ENCODE results near the gene MFSD12. TPM values are rescaled to one million over a fixed set of nuclear protein-coding genes. Genes with fewer than 3 reads are reported as not detected.

The MFSD12 gene
- total and polyA plus RNA-seq, 2 of the 8 experiments (the other 6 are each of a cell fraction or from before 2014, with no cell fraction given): 59.6 to 71.3 TPM

GRCh38 chr19:3544742-3545668, 12.4 kb downstream of the MFSD12 start (continued):
- TF ChIP-seq NRF1 (IDR thresholded peaks at IDR 0.05; ENCODE audit: low read depth, low read length) (no peak), CTCF (IDR thresholded peaks at IDR 0.05; ENCODE audit: control extremely low read depth in 1 of 3, insufficient read depth in 1 of 3, low read depth in 1 of 3, low read length in 3 of 3) (peak; percentile 92 to 96 (median 95)), SRF (IDR thresholded peaks at IDR 0.05; ENCODE audit: low read depth, low read length) (no peak), HDAC2 (IDR thresholded peaks at IDR 0.05; ENCODE audit: borderline replicate concordance in 1 of 2, low read depth in 2 of 2, low read length in 2 of 2) (no peak), EP300 (IDR thresholded peaks at IDR 0.05; ENCODE audit: borderline replicate concordance in 1 of 2, low read depth in 2 of 2, low read length in 2 of 2) (no peak), RBBP5 (IDR thresholded peaks at IDR 0.05; ENCODE audit: borderline replicate concordance, low read depth, low read length) (no peak), POU5F1 (IDR thresholded peaks at IDR 0.05; ENCODE audit: low read depth, low read length) (no peak), POLR2AphosphoS5 (IDR thresholded peaks at IDR 0.05; ENCODE audit: low read depth, low read length) (peak; percentile 13; the same call in 1 of the 2 replicates), EGR1 (IDR thresholded peaks at IDR 0.05; ENCODE audit: borderline replicate concordance, low read depth, low read length) (no peak), CBX5 (IDR thresholded peaks at IDR 0.05; ENCODE audit: low read depth, low read length) (no peak), CEBPB (IDR thresholded peaks at IDR 0.05; ENCODE audit: low read depth, low read length) (no peak), ZNF274 (IDR thresholded peaks at IDR 0.05; ENCODE audit: borderline replicate concordance, extremely low read depth, low read length) (no peak), BRCA1 (IDR thresholded peaks at IDR 0.05; ENCODE audit: low read depth, low read length) (no peak), ATF3 (IDR thresholded peaks at IDR 0.05; ENCODE audit: insufficient read depth, low read depth, low read length) (no peak), YY1 (IDR thresholded peaks at IDR 0.05; ENCODE audit: low read depth, low read length) (0 out of 2 replicates have a peak, but pooled peaks have one; percentile 24), SIRT6 (IDR thresholded peaks at IDR 0.05; ENCODE audit: low read length) (no peak), JUND (IDR thresholded peaks at IDR 0.05; ENCODE audit: low read length) (0 out of 2 replicates have a peak, but pooled peaks have one; percentile 29), ASH2L (IDR thresholded peaks at IDR 0.05; ENCODE audit: low read length) (no peak), KDM1A (IDR thresholded peaks at IDR 0.05; ENCODE audit: borderline replicate concordance, low read length) (peak; percentile 93)

Measured in H1 (cell line).